NOMO-1 treated with DMSO at 0.1 percent for 48 hours (cell line): ENCODE measurements around the gene CHID1.

Experiments
- DNase-seq: peaks from one replicate; lab custom pipeline; 2025; ENCODE audit not compliant: unreplicated experiment; lab: John Stamatoyannopoulos, UW

The CHID1 gene

DNA sequence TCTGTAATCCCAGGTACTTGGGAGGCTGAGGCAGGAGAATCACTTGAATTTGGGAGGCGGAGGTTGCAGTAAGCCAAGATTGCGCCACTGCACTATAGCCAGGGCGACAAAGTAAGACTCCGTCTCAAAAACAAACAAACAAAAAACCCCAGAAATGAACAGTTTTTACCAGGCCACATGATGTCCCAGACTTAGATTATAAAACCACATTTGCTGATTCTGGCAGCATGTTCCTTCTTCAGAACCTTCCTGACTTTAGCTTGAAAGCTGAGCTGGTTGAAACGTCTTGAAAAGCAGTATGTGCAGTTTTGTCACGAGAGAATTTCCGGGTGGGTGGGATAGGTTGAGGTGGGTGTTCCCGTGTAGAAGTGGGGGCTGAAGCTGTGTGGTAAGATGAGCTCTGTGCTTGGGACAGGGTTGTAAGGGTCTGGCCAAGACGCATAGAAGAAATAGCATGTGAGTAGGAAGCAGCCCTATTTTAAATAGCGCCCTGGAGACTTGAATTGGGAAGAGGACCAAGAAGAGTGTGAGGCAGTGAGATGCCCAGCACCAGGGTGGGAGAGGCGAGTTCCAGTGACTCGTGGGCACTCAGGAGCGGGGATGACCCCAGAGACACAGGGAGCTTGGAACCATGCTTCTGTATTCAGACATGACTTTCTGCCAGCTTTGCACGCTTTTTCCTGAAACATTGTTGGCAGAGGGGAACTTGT lies 22.7 kb upstream of the CHID1 start:
- DNase-seq, result no peak

GRCh38 chr11:932435-932834 lies 21.8 kb upstream of the CHID1 start:
- no peak for DNase-seq

DNA sequence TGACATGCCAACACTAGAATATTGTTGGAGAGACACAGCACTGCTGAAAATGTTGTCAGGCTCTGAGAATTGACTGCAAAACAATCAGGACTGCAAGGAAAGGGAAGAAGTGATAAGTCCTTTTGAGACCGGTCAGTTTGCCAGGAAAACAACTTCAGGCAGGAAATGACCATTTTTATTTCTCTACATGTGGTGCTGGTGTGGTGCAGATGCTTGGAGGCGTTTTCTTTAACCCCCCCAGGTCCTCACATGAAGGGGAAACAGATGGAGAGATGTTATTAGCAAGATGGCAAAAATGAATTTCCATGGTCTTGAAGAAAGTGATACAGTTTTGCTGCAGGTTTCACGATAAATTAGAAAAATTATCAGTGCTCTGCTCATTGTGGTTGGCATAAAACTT lies 20.8 kb upstream of the CHID1 start:
- DNase-seq, result no peak

GRCh38 chr11:929405-929804 lies 18.8 kb upstream of the CHID1 start:
- no peak for DNase-seq

- no peak for DNase-seq
Measured at GRCh38 chr11:928786-929185, 18.2 kb upstream of the CHID1 start.

DNA sequence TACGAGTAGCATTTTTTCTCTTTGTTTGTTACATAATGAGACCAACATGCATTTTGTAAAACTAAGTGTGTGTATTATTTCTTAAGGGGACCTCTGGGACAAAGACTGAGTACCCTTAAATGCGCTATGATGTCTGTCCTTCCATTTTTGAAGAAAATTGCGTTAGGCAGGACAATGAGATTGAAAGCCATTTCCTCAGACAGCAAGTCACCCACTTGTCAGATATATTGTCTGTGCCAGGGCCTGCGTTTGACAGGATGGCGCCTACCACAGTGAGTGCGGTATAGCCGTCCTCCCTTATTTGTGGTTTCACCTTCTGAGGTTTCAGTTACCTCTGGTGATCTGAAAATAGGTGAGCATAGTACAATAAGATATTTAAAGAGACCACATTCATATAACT lies 17.3 kb upstream of the CHID1 start:
- no peak for DNase-seq

- DNase-seq, result no peak
Measured at GRCh38 chr11:926341-926916, 15.8 kb upstream of the CHID1 start.

GRCh38 chr11:925496-926301 lies 15.1 kb upstream of the CHID1 start, which contains the start of gene AP2A2:
Gene AP2A2, plus strand, starts transcription at chr11:925870. Its CDS starts 152 bp downstream, at chr11:926022.
- DNase-seq, result peak; percentile 74

- no peak for DNase-seq
Measured at GRCh38 chr11:925158-925495, 14.5 kb upstream of the CHID1 start.

- no peak for DNase-seq
Measured at GRCh38 chr11:924406-925157, 14.0 kb upstream of the CHID1 start.

DNA sequence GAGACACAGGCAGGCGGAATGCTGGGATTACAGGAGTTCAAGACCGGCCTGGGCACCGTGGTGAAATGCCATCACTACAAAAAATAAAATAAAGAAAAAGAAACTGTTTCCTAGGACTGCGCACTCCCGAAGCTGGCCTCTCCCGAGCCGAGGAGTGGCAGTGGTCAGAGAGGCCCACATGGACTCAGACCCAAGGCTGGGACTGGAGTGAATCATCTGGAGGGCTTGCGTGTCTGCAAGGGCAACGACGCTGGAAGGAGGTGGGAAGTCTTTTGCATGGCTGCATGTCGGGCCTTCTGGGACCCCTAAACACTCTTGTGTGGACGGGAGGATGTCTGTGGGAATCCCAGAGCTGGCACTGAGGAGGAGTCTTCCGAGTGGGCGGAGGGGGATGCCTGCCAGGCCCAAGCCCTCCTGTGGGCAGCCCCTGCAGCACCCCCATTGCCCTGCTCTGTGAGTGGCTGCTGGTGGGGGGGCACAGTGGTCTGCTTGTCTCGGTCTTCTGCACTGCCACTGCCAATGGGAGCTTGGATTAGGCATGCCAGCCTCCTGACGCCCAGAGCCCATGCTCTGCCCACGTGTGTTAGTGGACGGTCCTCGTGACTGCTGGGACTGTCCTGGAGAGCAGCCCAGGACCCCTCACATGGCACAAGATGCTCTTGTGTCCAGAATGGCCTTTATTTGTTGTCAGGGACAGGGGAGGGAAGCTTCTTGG lies 13.2 kb upstream of the CHID1 start:
- no peak for DNase-seq

GRCh38 chr11:921921-922678 lies 11.5 kb upstream of the CHID1 start:
- no peak for DNase-seq

GRCh38 chr11:917426-917825 lies 6.8 kb upstream of the CHID1 start:
- DNase-seq, result no peak

- no peak for DNase-seq
Measured at GRCh38 chr11:914747-915501, 4.3 kb upstream of the CHID1 start.

DNA sequence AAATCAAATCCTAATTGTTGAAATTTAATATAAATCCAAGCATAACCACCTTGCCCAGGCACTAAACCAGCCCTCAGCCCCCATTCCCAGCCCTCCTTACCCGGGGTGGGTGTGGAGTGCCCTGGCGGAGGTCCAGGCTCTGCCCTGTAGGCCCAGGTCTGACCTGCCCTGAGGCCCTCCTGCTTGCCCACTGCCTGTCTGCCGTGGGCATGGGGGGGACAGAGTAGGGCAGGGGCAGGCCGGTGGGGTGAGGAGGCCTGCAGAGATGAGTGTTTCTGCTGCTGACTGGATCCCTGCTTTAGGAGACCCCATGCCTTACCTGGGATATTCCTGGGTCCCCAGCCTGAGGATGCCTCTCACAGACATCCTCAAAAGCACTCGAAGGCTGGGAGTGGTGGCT lies 3.6 kb upstream of the CHID1 start:
- DNase-seq, result no peak

GRCh38 chr11:913043-913442 lies 2.4 kb upstream of the CHID1 start:
- no peak for DNase-seq

- DNase-seq, result no peak
Measured at GRCh38 chr11:912266-912665, 1.7 kb upstream of the CHID1 start.

- no peak for DNase-seq
Measured at GRCh38 chr11:911890-912219, 1.2 kb upstream of the CHID1 start.

- peak; percentile 22 for DNase-seq
Measured at GRCh38 chr11:911031-911889, 650 bp upstream of the CHID1 start.
